ENCODE results near the gene NEUROD6. TPM values are rescaled to one million over a fixed set of nuclear protein-coding genes. Genes with fewer than 3 reads are reported as not detected.

The NEUROD6 gene
- 600 TPM for total RNA-seq

DNA sequence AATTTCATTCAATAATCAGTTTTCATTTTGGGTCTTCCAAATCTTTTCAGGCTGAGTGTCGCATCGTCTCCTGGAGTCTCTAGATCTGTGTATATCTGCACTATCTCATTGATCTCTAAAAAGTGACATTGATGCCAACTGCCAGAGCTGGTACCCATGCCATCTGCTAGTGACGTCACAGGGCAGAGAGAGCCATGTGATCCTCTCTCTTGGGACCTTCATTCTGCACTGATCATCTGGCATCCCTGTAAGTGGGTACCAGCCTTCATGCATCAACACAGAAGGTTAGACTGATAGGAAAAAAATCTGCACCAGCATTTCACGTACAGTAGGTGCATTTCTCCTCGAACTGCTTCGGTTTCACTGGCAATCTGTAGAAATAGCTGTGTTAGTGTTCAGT is at the start of gene NEUROD6:
TSS of gene NEUROD6 (minus strand) at position 124 of the 400 bp plus-strand sequence. CDS start 1,458 bp downstream, outside the sequence.
- DNase-seq, result peak; percentile 9

DNA sequence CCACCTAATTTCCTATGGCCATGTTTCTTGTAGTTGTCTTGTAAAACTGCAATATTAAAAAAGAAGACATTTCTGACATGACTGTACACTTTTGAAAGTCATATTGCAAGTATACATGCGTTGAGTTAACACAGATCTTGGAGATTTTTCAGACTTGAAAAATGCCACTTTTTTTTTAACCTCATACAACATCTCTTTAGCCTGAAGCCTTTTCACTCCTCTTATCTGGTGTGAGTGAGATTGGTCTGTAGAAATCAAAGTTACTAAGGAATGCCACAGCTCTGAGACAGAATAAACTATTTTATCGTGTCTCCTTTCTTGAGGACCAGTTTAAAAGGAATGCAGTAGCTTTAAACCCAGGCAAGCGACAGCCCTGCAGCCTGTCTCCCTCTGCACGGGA is 43.9 kb upstream of the NEUROD6 start:
- no peak for DNase-seq

DNA sequence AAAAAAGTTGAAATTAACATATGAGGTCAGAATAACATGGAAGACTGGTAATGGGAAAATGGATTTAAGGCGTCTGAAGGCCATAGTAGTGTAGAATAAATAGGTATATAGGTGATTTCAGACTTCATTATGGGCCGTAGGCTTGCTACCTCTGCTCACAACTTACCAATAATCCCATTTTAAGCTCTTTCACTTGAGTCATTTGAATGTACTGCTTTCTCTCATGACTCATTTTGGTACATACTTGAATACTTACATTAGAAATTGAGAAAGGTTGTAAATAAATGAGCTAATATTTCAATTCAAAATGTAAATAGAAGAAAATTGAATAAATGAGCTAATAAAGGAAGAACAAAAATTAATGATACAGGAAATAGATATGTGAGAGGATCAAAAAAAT is 42.2 kb upstream of the NEUROD6 start:
- no peak for DNase-seq

DNA sequence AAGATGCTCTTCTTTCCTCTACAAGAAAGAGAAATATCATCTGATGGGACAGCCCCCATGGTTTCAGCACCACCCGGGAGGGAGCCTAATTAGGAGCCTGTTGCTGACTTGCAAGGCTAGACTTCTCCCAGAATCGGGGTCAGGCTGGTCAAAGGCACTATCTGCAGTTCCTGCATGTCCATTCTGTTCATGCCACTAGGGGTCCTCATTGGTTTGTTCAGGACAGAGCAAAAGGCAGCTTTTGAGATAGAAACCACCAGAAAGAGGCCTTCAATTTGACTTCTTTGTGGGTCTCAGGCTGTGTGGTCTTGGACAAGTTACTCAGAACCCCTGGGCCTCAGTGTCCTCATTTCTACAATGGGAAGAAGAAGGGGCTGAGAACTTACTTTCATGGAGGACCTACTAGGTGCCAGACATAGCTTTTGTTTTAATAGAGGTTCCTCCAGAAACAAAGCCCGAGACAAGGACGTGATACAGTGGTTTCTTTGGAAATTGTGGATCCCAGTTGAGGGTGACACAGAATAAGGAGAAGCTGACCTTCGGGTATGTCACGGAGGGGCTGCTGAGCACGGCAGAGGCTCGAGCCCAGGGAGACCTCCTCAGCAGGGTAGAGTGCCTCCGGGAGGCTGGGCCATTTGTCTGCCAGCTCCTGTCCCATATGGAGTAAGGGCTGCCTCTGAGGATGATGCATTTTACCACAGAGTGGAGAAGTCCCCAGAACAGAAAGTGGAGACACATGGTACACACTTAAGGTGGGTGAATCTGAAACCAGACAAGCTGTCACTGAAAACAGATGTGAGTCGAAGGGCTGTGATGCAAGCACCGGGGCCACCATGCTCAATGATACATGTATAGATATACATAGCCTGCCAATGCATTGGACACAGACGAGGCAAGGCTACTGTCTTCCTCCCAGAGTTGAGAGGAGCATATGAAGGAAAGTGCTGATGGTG is 33.1 kb upstream of the NEUROD6 start:
- DNase-seq, result no peak

DNA sequence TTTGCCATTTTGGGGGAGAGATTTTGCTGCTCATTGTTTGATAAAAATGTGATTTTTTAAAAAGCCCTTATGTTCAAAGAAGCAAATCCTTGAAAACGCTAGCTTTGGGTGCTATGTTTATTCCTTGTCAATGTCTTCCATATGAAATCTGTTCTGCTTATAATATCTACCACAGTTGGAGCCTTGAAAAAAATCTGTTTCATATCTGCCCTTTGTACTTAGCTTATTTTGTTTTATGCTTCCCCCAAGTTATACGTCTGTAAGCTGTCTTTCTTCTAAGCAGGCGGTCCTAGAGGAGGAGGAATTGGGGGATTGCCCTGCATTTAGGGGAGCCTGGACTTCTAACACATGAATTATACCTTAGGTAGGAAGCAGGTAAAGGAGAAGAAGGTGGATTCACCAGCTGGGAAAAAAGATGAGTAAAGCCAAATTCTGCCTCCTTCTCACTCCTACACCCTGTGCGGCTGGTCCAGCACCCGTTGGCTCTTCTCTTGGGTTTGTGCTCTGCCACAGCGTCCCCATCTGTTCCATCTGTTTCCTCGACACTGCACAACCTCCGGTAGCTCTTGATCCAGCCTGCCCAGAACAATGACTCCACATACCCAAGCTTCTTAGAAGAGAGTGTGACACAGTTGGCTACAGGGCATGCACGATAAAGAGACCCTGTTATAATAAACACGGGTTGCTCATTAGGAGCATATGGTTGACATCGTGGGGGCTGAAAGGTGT is 31.9 kb upstream of the NEUROD6 start:
- peak; percentile 9 for DNase-seq

DNA sequence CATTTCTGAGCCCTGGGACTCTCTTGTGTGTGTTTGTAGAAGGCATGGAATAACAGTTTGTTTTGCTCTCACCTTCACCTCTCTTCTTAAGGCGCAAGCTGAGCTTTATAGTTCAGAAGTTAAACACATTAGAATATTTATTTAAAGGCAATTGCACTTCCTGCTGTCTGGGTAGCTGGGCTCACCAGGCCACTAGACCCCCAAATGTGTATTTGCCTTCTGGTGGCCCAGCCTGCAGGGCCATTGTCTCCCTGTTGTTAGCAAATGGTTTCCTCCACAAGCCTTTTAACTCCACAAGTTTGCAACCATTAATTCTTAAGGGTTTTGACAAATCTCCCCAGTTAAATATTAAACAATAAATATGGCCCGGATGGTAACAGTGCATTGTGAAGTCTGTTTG is 31.1 kb upstream of the NEUROD6 start:
- DNase-seq, result no peak

DNA sequence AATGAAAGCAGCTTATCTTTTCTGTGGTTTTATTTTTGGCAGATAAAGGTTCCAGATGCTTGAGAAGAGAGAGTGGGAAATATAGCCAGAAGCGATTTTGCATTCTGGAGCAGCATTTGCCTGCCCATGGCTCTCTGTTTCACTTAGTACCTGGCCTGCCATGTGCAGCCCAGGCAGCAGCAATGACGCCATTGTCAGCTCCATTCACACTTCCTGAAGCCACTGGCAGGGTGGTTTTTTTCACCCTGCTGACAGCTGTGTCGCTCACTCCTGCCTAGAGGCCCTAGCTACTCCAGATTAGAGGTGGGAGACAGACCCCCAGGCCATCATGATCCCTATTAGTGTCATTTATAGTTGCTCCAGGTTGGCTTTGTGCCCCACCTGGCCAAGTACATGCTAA is 30.1 kb upstream of the NEUROD6 start:
- DNase-seq, result peak; percentile 21

DNA sequence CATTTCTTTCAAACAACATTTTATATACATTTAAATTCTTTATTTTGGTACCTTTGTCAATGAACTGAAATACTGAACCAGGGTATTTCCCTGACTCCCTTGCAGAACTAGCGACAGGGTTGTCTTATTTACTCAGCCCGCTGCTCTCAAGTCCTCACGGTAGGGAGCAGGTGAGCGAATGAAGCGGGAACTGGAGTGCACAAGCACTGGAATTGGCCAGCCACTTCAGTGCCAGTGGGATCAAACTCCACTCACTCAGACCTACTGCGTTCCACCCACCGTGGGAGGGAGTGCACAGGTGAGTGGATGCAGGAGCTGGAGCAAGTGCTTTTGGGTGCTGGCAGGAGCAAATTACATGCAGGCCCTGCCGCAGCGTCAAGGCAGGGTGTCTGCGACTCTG is 28.1 kb upstream of the NEUROD6 start:
- no peak for DNase-seq

DNA sequence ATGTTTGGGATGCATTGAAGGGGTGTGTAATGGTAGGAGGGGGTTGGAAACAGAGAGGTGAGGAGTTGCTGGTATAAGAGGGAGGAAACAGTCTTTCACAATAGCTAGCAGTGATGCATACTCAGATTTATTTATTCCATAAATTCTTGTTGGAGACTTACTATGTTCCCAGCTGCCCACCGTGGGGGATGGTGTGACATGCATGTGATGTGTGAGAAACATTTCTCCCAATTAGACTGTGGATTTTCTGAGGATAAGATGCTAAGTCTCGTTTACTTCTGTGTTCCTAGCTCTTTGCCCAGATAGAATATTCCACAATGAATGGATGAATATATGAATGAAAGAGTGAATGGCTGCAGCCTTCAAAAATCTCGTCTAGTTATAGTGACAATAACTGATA is 23.0 kb upstream of the NEUROD6 start:
- no peak for DNase-seq

DNA sequence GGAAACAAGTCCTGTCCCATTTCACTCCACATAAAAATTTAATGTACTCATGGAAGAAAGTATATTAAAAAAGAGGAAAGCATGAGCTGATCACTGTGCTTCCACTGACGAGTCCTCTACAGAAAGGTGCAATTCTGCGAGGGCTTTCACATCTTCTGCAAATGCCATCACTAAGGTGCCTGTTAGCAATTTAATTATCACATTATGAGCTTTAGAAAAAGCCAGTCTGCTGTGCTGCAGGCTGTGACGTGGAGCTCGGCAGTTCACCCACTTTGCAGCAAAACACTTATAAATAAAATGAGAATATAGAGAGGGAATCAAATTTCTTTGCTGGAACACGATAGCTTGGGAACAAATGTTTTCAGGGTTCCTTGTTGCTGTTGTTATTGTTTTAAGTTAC is 22.5 kb upstream of the NEUROD6 start:
- DNase-seq, result no peak

DNA sequence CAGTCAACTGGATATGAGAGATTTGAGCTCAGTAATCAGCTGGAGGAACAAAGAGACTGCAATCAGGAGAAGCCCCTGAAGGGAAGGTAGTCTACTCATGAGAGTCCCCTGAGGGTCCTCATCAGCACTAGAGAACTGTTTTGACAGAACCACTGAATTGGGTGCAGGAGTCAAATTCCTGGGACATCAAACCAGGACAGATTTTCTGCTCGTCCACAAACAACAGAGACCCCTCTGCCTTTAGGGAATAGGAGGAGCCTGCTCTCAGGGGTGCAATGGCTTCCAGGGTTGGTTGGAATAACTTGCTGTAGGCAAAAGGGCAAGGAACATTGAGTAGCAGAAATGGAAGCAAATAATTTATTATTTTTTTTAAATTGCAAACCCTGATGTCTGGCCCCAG is 21.9 kb upstream of the NEUROD6 start:
- DNase-seq, result no peak

DNA sequence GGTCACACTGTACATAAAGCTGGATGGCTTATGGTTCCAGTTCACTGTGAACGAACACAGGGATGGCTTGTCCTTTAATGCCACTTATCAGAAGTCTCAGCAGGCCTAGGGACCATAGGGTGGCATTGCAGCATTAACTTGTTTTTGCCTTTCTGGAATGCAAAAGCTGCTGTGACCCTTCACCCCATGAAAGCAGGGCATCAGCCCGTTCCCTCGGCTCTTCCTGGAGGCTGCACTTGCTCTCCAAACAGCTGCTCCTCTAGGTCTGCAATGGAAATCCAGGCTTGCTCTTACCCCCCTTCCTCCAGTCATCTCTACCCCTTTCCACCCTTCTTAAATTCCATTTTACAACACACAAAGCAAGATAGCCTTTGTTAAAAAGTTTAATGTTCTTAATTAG is 17.9 kb upstream of the NEUROD6 start:
- DNase-seq, result no peak

DNA sequence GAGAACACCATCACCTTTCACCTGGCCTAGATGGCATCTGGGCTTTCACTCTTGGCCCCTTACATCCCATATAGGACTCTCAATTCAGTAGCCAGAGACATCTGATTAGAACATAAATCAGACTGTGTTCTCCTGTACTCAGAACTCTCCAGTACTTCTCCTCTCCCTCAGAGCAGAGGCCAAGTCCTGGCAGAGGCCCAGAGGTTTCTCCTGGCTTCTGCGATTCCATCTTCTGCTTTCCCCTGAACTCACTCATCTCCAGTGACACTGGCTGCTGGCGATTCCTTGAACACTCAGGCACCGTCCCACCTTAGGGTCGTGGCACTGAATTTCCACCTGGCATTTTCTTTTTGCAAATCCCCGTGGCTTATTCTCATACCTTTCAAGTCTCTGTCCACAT is 4.9 kb upstream of the NEUROD6 start:
- DNase-seq, result no peak

GRCh38 chr7:31343516-31344305 is 3.2 kb upstream of the NEUROD6 start:
- no peak for DNase-seq

DNA sequence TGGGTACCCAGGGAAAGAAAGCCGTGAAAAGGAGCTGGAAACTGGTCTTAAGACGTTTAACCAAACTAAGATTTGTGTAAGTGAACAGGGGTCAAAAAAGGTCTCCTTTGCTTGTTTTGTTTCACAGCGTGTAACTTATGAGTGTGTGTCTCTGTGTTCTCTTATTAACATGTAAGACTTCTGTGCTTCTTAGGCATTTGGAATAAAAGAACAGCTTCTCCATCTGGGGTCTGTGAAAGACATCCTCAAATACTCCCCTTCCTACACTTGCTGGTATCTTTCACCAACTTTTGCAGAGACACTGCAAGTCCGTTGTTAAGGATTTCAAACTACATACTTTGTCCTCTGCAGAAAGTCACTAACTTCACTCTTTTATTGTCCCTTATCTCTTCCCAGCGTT is 615 bp upstream of the NEUROD6 start:
- DNase-seq, result no peak

GRCh38 chr7:31340051-31340450 is 475 bp downstream of the NEUROD6 start:
- no peak for DNase-seq

GRCh38 chr7:31338706-31339105 is 1.8 kb downstream of the NEUROD6 start:
- no peak for DNase-seq

DNA sequence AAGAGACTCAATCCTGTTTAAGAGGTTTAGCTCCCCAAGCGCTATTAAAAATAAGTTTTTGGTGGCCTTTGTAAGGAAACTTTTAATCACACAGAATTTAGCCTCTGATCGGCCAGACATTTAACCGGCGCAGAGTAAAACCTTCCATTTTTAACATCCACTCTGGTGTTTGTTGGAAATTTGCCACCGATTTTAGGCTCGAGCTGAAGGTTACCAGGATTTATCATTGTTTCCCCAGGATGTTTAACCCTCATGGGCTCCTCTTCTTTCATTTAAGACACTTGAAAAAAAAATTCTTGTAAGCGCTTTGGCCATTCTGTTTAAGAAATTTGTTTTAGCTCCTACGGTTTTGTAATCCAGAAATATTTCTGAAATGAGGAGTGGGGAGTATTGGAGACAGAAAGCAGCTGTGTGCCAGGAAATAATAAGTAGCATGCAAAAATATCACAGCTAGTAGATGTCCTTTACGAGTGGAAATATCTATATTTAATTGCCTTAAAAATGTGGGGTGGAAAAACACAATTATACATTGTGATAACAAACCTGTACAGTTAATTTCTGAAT is 3.4 kb downstream of the NEUROD6 start:
- no peak for DNase-seq

- no peak for DNase-seq
These were observed 4.1 kb downstream of the NEUROD6 start for GRCh38 chr7:31336202-31337001.

GRCh38 chr7:31335884-31336201 is 4.7 kb downstream of the NEUROD6 start:
- DNase-seq, result no peak

- DNase-seq, result no peak
These were observed 5.2 kb downstream of the NEUROD6 start for GRCh38 chr7:31335161-31335856.

Measured in occipital lobe (tissue), 2 donors.